GM19035 (cell line): ENCODE data around the gene PRKAB2.
"Not testable (repeated sequence)": the region's sequence is repeated elsewhere in the genome, so short reads cannot be mapped to it uniquely, and the experiment has no call there.

Experiments used
- ATAC-seq: cut with Tn5 transposase; IDR thresholded peaks from one replicate; pipeline ENCODE4 v1.9.1; 2021; ENCODE audit not compliant: unreplicated experiment

PRKAB2 gene

GRCh38 chr1:147111381-147112130, 60.7 kb downstream of the PRKAB2 start:
- ATAC-seq: no peak

- no peak for ATAC-seq
Observed at GRCh38 chr1:147110872-147111271, 61.4 kb downstream of the PRKAB2 start.

- ATAC-seq: no peak
Observed at GRCh38 chr1:147110434-147110833, 61.8 kb downstream of the PRKAB2 start.

- ATAC-seq: no peak
Observed at GRCh38 chr1:147109762-147110161, 62.5 kb downstream of the PRKAB2 start.

- peak; percentile 58 for ATAC-seq
Observed at GRCh38 chr1:147109041-147109440, 63.2 kb downstream of the PRKAB2 start.

GRCh38 chr1:147106407-147106881, 65.8 kb downstream of the PRKAB2 start:
- not testable (repeated sequence) for ATAC-seq

- no peak for ATAC-seq
Observed at GRCh38 chr1:147105909-147106308, 66.4 kb downstream of the PRKAB2 start.
